Jurkat, Clone E6-1 (cell line): ENCODE measurements around the gene CCNQ.
"Not testable (repeated sequence)": the region's sequence is repeated elsewhere in the genome, so short reads cannot be mapped to it uniquely, and the experiment has no call there.

Experiments used
- DNase-seq: peaks from one replicate; pipeline ENCODE4 v3.0.0-alpha.2; 2011; ENCODE audit warnings: low read depth, low spot score
- H3K4me3 ChIP-seq: 2 replicates; pipeline ENCODE4 v1.5.1; 2011; ENCODE audit warnings: mild to moderate bottlenecking, low read length, control low read depth, moderate library complexity

Gene CCNQ

GRCh38 chrX:153624196-153625091, 25.5 kb upstream of the CCNQ start:
- no peak overlapping the region for H3K4me3 ChIP-seq
- DNase-seq: no peak

- H3K4me3 ChIP-seq: no peak overlapping the region
- no peak for DNase-seq
Observed at GRCh38 chrX:153623310-153624029, 24.5 kb upstream of the CCNQ start.

GRCh38 chrX:153622661-153623309, 23.8 kb upstream of the CCNQ start:
- DNase-seq: no peak
- no peak overlapping the region for H3K4me3 ChIP-seq

GRCh38 chrX:153621949-153622598, 23.1 kb upstream of the CCNQ start:
- no peak overlapping the region for H3K4me3 ChIP-seq

GRCh38 chrX:153620576-153620975, 21.6 kb upstream of the CCNQ start:
- H3K4me3 ChIP-seq: no peak overlapping the region
- no peak for DNase-seq

More at GRCh38 chrX:153621949-153622598, 23.1 kb upstream of the CCNQ start:
- DNase-seq: no peak

GRCh38 chrX:153614818-153615217, 15.9 kb upstream of the CCNQ start:
- no peak for DNase-seq
- H3K4me3 ChIP-seq: no peak overlapping the region

- DNase-seq: no peak
- no peak overlapping the region for H3K4me3 ChIP-seq
Observed at GRCh38 chrX:153612413-153612812, 13.5 kb upstream of the CCNQ start.

- DNase-seq: no peak
Observed at GRCh38 chrX:153611298-153612095, 12.6 kb upstream of the CCNQ start.

GRCh38 chrX:153610836-153611213, 11.9 kb upstream of the CCNQ start:
- H3K4me3 ChIP-seq: no peak overlapping the region
- no peak for DNase-seq

More at GRCh38 chrX:153611298-153612095, 12.6 kb upstream of the CCNQ start:
- no peak overlapping the region for H3K4me3 ChIP-seq

- DNase-seq: peak; percentile 57
- H3K4me3 ChIP-seq: peak overlapping the region; percentile 16; the same call in 1 of the 2 replicates
Observed at GRCh38 chrX:153609917-153610835, 11.2 kb upstream of the CCNQ start.

GRCh38 chrX:153608806-153609205, 9.9 kb upstream of the CCNQ start:
- H3K4me3 ChIP-seq: no peak overlapping the region
- no peak for DNase-seq

- no peak overlapping the region for H3K4me3 ChIP-seq
- DNase-seq: no peak
Observed at GRCh38 chrX:153608376-153608775, 9.4 kb upstream of the CCNQ start.

GRCh38 chrX:153606503-153606902, 7.6 kb upstream of the CCNQ start:
- H3K4me3 ChIP-seq: no peak overlapping the region
- DNase-seq: no peak

GRCh38 chrX:153604666-153605380, 5.9 kb upstream of the CCNQ start:
- H3K4me3 ChIP-seq, DNase-seq: not testable (repeated sequence)

- no peak overlapping the region for H3K4me3 ChIP-seq
- no peak for DNase-seq
Observed at GRCh38 chrX:153603131-153603656, 4.3 kb upstream of the CCNQ start.

- no peak overlapping the region for H3K4me3 ChIP-seq
- no peak for DNase-seq
Observed at GRCh38 chrX:153602601-153603000, 3.7 kb upstream of the CCNQ start.
